Chondrocyte (in vitro differentiated cells): Measurements from ENCODE around the gene DTNBP1. TPM values are rescaled to one million over a fixed set of nuclear protein-coding genes. Genes with fewer than 3 reads are reported as not detected.

ENCODE experiments used
- DNase-seq: peaks from one replicate; pipeline ENCODE4 v3.0.0; 2021; ENCODE audit warnings: mixed read lengths, low spot score
- H3K27ac Mint-ChIP-seq: one replicate; pipeline ENCODE4 v1.8.0; 2021; ENCODE audit warnings: mild to moderate bottlenecking, moderate library complexity, mixed read lengths; ENCODE audit not compliant: unreplicated experiment
- H3K27me3 Mint-ChIP-seq: 2 replicates; pipeline ENCODE4 v1.8.0; 2021; ENCODE audit warnings: low read depth, mixed read lengths
- H3K36me3 Mint-ChIP-seq: 2 replicates; pipeline ENCODE4 v1.8.0; 2021; ENCODE audit warnings: low read depth, mixed read lengths
- H3K4me1 Mint-ChIP-seq: 2 replicates; pipeline ENCODE4 v1.8.0; 2021; ENCODE audit warnings: low read depth, mild to moderate bottlenecking, mixed read lengths
- H3K4me3 Mint-ChIP-seq: one replicate; pipeline ENCODE4 v1.8.0; 2021; ENCODE audit warnings: mild to moderate bottlenecking, moderate library complexity, mixed read lengths; ENCODE audit not compliant: unreplicated experiment
- H3K9me3 Mint-ChIP-seq: 2 replicates; pipeline ENCODE4 v1.8.0; 2021; ENCODE audit warnings: low read depth, mixed read lengths
- CTCF ChIP-seq: fragments of 200-600 bp; sonication (generic); IDR thresholded peaks from 2 replicates; pipeline ENCODE4 v1.5.0; 2021; ENCODE audit warnings: antibody characterized with exemption, mild to moderate bottlenecking, moderate library complexity
- total RNA-seq: library from RNA; stranded (reverse); gene quantifications from 3 replicates; pipeline ENCODE4 v1.2.1, GENCODE V29; 2021

DTNBP1 gene
- total RNA-seq, 1 donor from 2014 or later, result 18.0 TPM

GRCh38 chr6:15553031-15553430 lies 109.8 kb downstream of the DTNBP1 start:
- TF ChIP-seq CTCF, result no peak
- no peaks in the 10 kb centered on the region for H3K27me3 Mint-ChIP-seq
- H3K27ac Mint-ChIP-seq, result no peak overlapping the region
- H3K36me3 Mint-ChIP-seq, result no peaks in the 10 kb centered on the region
- no peaks in the 10 kb centered on the region for H3K9me3 Mint-ChIP-seq
- H3K4me1 Mint-ChIP-seq, result peaks cover 16% of the 10 kb centered on the region
- no peak overlapping the region for H3K4me3 Mint-ChIP-seq
- DNase-seq, result no peak

- no peak for DNase-seq
- Mint-ChIP-seq H3K36me3 (no peaks in the 10 kb centered on the region), H3K4me3 (no peak overlapping the region), H3K4me1 (peaks cover 25% of the 10 kb centered on the region), H3K9me3 (no peaks in the 10 kb centered on the region), H3K27ac (peak overlapping the region; percentile 6), H3K27me3 (no peaks in the 10 kb centered on the region)
- TF ChIP-seq CTCF, result no peak
These were observed 111.0 kb downstream of the DTNBP1 start for GRCh38 chr6:15551798-15552197.

GRCh38 chr6:15551262-15551661 lies 111.6 kb downstream of the DTNBP1 start:
- TF ChIP-seq CTCF, result no peak
- no peak overlapping the region for H3K4me3 Mint-ChIP-seq
- H3K27ac Mint-ChIP-seq, result no peak overlapping the region
- H3K36me3 Mint-ChIP-seq, result no peaks in the 10 kb centered on the region
- H3K27me3 Mint-ChIP-seq, result no peaks in the 10 kb centered on the region
- peaks cover 29% of the 10 kb centered on the region for H3K4me1 Mint-ChIP-seq
- no peaks in the 10 kb centered on the region for H3K9me3 Mint-ChIP-seq
- DNase-seq, result no peak

GRCh38 chr6:15550546-15551123 lies 112.2 kb downstream of the DTNBP1 start:
- Mint-ChIP-seq H3K27ac (no peak overlapping the region), H3K4me3 (no peak overlapping the region), H3K9me3 (no peaks in the 10 kb centered on the region), H3K4me1 (peaks cover 29% of the 10 kb centered on the region), H3K36me3 (no peaks in the 10 kb centered on the region), H3K27me3 (no peaks in the 10 kb centered on the region)
- no peak for TF ChIP-seq CTCF
- DNase-seq, result no peak

GRCh38 chr6:15549371-15549770 lies 113.5 kb downstream of the DTNBP1 start:
- H3K9me3 Mint-ChIP-seq, result no peaks in the 10 kb centered on the region
- H3K4me3 Mint-ChIP-seq, result no peak overlapping the region

More at GRCh38 chr6:15549371-15549770, 113.5 kb downstream of the DTNBP1 start:
- no peaks in the 10 kb centered on the region for H3K36me3 Mint-ChIP-seq
- H3K27ac Mint-ChIP-seq, result no peak overlapping the region
- H3K27me3 Mint-ChIP-seq, result no peaks in the 10 kb centered on the region
- no peak for DNase-seq
- no peak for TF ChIP-seq CTCF
- peaks cover 29% of the 10 kb centered on the region for H3K4me1 Mint-ChIP-seq
